C1 segment of cervical spinal cord (tissue), 14 donors: Measurements from ENCODE around the gene OR4C5.
"Not testable (repeated sequence)": the region's sequence is repeated elsewhere in the genome, so short reads cannot be mapped to it uniquely, and the experiment has no call there.

Experiments used
- DNase-seq, 14 donors: peaks; one replicate each; lab custom pipeline; 2025; lab: John Stamatoyannopoulos, UW

Gene OR4C5

DNA sequence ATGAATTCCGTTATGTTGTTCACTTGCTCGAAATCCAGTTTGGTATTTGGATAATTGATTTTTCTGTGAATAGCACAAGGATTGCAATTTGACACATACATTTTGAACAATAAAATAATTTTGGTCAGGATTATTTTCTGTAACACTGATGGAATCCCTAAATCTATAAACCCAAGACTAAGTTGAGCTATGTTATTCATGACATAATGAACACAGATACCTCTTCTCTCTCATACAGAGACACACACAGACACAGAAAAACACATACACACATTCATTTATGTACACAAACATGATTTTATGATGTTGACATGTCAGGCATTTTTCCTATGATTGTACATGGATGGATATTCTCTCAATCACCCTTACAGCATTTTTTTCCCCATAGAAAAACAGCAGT, at the start of gene OR4C5:
TSS of gene OR4C5 (minus strand) at position 101 of the 400 bp plus-strand sequence. CDS start at position 101, 0 bp downstream.
- no peak for DNase-seq

DNA sequence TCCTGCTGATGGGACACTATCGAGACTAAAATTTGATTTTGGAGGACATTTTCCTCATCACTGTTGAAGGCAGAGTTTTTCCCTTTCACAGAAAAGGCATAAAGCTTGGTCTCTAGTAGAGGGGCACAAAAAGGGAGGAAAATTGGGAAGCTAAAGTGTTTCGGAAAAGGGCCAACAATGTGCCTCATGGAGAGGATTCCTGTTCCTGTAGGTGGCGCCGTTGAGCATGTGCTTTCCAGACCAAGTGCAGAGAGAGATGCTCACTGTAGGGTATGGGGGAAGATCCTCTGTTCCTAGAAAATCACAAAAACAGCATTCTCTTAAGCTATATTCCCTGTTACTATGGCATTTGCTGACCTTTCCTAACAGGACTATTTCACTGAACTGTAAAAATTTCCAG, 18.4 kb upstream of the OR4C5 start:
- DNase-seq, result no peak

DNA sequence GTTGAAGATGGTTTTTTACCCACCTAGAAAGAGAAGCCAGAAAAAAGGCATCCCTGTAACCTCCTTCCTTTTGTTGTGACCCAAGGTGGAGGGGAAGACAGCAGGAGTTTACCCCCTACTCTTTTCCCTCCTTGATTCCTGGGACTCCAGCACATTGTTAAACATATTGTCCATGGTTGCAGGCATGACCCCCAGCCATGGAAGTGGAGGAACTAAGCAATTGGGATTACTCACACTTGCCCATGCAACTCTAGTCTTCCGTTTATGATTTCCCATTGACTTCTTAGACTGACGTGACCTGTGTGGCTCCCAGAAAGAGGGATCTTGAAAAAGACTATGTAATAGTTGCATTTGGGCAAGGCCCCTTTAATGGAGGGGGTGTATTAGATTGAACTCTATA, 17.9 kb upstream of the OR4C5 start:
- DNase-seq, result not testable (repeated sequence)

DNA sequence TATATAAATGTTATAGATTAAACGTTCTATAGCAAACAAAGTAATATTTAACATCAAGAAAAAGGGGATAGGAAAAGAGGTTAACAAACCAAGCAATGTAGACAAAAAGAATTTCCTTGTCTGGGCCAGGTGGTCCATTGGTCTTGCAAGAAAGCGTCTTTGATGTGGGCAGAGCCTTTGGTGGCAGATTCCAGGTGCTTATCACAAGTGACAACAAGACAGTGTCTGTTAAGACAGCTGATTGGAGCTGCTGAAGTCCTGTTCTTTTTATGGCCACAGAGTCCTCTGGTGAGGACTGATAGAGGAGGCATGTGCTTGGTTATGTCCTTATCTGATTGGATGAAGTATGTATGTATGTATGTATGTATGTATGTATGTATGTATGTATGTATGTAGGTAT, 5.0 kb downstream of the OR4C5 start:
- DNase-seq, result not testable (repeated sequence)

DNA sequence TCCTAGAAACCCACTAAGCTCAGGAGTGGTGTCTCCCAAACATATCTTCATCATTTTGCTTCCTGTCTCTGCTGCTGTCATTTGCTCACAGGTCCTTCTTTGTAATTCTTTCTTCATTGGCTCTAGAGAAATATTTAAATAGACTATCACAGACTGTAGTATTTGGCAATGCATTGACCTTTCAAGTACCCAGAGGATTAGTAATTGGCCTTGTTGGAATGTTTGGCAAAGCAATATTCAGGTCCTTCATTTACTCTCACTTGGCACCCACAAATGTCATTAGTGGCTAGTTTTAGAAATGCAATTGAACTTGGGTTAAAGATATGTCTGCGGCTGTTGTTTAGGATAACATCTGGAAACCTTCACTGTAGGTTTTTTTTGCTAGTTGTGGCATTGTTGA, 11.6 kb downstream of the OR4C5 start:
- DNase-seq, result no peak

DNA sequence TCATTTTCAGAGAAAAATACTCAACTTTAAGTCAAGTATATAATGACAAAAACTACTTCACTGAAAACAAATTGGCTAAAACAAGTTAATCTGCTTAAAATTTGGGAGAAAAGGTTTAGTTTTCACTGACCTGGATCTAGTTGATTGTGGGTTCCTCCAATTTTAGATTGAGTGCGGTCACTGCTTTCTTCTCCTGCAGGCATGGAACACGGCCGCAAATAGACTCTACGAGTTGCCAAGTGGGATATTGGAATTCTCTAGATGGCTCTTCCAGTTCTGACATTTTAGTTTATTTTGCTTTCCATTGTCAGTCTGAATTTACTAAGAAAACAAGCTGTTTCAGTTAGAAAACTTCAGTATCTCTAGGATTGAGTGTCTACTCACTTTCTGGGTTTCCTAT, 12.3 kb downstream of the OR4C5 start:
- DNase-seq, result no peak

DNA sequence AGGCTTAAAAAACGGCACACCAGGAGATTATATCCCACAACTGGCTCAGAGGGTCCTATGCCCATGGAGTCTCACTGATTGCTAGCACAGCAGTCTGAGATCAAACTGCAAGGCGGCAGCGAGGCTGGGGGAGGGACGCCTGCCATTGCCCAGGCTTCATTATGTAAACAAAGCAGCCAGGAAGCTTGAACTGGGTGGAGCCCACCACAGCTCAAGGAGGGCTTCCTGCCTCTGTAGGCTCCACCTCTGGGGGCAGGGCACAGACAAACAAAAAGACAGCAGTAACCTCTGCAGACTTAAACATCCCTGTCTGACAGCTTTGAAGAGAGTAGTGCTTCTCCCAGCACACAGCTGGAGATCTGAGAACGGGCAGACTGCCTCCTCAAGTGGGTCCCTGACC, 20.0 kb downstream of the OR4C5 start:
- not testable (repeated sequence) for DNase-seq

DNA sequence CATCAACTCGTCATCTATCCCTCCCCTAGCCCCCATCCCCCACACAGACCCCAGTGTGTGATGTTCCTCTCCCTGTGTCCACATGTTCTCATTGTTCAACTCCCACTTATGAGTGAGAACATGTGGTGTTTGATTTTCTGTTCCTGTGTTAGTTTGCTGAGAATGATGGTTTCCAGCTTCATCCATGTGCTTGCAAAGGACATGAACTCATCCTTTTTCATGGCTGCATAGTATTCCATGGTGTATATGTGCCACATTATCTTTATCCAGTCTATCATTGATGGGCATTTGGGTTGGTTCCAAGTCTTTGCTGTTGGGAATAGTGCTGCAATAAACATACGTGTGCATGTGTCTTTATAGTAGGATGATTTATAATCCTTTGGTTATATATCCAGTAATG, 23.8 kb downstream of the OR4C5 start:
- DNase-seq, result not testable (repeated sequence)

DNA sequence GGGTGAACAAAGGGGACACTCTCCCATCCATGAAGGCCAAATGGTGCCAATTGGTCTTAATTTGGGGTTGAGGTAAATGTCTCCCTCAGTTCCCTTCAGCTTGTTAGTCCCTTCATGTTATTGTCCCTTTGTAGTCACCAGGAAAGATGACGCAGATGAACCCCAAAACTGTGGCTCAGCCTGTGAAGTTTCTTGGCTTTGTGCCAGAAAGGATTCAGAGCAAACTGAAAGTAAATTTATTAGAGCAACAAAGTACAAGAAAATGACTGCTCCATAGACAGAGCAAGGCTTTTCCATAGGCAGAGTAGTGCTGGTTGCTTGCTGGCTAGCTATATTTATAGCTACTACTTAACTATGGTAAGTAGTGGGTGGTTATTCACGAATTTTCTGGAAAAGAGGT, 24.8 kb downstream of the OR4C5 start:
- DNase-seq, result no peak

DNA sequence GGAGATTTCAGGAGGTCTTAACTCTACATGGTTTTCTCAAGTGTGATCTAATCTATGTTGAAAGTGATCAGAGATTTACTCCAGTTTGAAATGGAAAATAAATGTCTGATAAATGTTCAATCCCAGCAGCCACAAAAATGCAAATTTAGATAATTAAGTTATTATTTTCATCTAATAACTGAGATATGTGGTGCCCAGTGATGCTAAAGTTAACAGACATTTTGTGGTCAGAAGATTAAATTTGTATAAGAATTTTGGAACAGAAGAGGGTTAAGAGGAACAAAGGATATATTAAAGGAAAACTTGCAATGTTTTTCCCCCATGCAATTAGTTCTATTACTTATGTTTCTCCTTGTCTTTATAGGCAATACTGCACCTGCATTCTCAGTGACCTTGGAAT, 41.6 kb downstream of the OR4C5 start, which contains the start of gene OR4C3:
TSS of gene OR4C3 (plus strand) at position 301 of the 400 bp plus-strand sequence. CDS start 102 bp downstream, outside the sequence.
- DNase-seq, result not testable (repeated sequence)

DNA sequence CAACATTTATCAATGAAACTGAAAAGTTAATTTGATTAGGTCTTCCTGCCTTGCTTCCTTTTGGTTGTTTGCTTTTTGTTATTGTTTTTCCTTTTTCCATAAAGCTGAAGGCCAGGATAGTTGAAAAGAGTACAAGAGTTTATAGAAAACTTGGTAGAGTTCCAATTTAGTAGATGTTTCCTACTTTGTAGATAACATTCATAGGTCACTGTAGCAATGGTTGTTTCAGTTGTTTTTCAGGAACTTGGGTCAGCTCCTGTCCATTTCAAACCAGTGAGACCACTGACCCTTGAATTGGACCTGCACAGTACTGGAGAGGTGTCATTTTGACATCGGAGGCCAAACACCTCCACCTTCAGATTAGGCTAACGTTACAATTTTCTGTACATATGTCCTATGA, 46.5 kb downstream of the OR4C5 start:
- not testable (repeated sequence) for DNase-seq
